GM23338 (cell line): ENCODE results near the gene EN2. TPM values are rescaled to one million over a fixed set of nuclear protein-coding genes. Genes with fewer than 3 reads are reported as not detected.

ENCODE experiments used
- ATAC-seq: fragments of 200-7000 bp; cut with Tn5 transposase; 3 replicates; pipeline ENCODE4 v1.9.1; 2020
- DNase-seq: peaks from one replicate; pipeline ENCODE4 v3.0.0-alpha.2; 2015; ENCODE audit warnings: low spot score
- H2AFZ ChIP-seq: fragments of 200-600 bp; sonication (generic); 2 replicates; pipeline ENCODE4 v1.8.0; 2016; ENCODE audit warnings: antibody characterized with exemption, mild to moderate bottlenecking, moderate library complexity
- H3F3A ChIP-seq: fragments of 200-600 bp; sonication (generic); replicated peaks from 2 replicates; pipeline ENCODE4 v1.8.0; 2017; ENCODE audit warnings: antibody characterized with exemption, mixed run types, low read depth
- H3K27ac ChIP-seq: fragments of 200-600 bp; sonication (generic); 2 replicates; pipeline ENCODE4 v1.6.1; 2016; ENCODE audit warnings: low read depth
- H3K27me3 ChIP-seq: fragments of 200-600 bp; sonication (generic); 2 replicates; pipeline ENCODE4 v1.8.0; 2016; ENCODE audit warnings: mild to moderate bottlenecking, mixed run types, moderate library complexity; ENCODE audit not compliant: insufficient read depth
- H3K36me3 ChIP-seq: fragments of 200-600 bp; sonication (generic); 2 replicates; pipeline ENCODE4 v1.8.0; 2016; ENCODE audit warnings: mild to moderate bottlenecking; ENCODE audit not compliant: insufficient read depth
- H3K4me1 ChIP-seq: fragments of 200-600 bp; sonication (generic); 2 replicates; pipeline ENCODE4 v1.8.0; 2016; ENCODE audit warnings: mild to moderate bottlenecking, moderate library complexity; ENCODE audit not compliant: insufficient read depth
- H3K4me2 ChIP-seq: fragments of 200-600 bp; sonication (generic); 2 replicates; pipeline ENCODE4 v1.7.1; 2017; ENCODE audit warnings: mixed run types
- H3K4me3 ChIP-seq: fragments of 200-600 bp; sonication (generic); 2 replicates; pipeline ENCODE4 v1.6.1; 2016; ENCODE audit warnings: mixed run types
- H3K79me2 ChIP-seq: fragments of 200-600 bp; sonication (generic); replicated peaks from 2 replicates; pipeline ENCODE4 v1.8.0; 2017; ENCODE audit warnings: mild to moderate bottlenecking; ENCODE audit not compliant: insufficient read depth
- H3K9me2 ChIP-seq: fragments of 200-600 bp; sonication (generic); 2 replicates; pipeline ENCODE4 v1.8.0; 2017; ENCODE audit not compliant: insufficient read depth
- H4K20me1 ChIP-seq: fragments of 200-600 bp; sonication (generic); replicated peaks from 2 replicates; pipeline ENCODE4 v1.8.0; 2017; ENCODE audit warnings: mild to moderate bottlenecking; ENCODE audit not compliant: insufficient read depth
- H3K27ac Mint-ChIP-seq: 2 replicates; pipeline ENCODE4 v1.8.0; 2020; ENCODE audit warnings: inconsistent platforms, mild to moderate bottlenecking, moderate library complexity, mixed read lengths
- H3K27me3 Mint-ChIP-seq: 3 replicates; pipeline ENCODE4 v1.8.0; 2022; ENCODE audit warnings: low read depth, mild to moderate bottlenecking, moderate library complexity, mixed read lengths, inconsistent platforms; ENCODE audit not compliant: insufficient read depth, poor library complexity
- H3K36me3 Mint-ChIP-seq: 3 replicates; pipeline ENCODE4 v1.8.0; 2021; ENCODE audit warnings: low read depth, mild to moderate bottlenecking, inconsistent platforms, moderate library complexity, mixed read lengths
- H3K4me1 Mint-ChIP-seq: 3 replicates; pipeline ENCODE4 v1.8.0; 2020; ENCODE audit warnings: mild to moderate bottlenecking, inconsistent platforms, mixed read lengths
- H3K4me3 Mint-ChIP-seq: 3 replicates; pipeline ENCODE4 v1.8.0; 2021; ENCODE audit warnings: moderate library complexity, mild to moderate bottlenecking, inconsistent platforms, mixed read lengths
- H3K9me3 Mint-ChIP-seq: 3 replicates; pipeline ENCODE4 v1.8.0; 2020; ENCODE audit warnings: moderate library complexity, mild to moderate bottlenecking, inconsistent platforms, mixed read lengths
- CREB1 ChIP-seq: fragments of 250-450 bp; sonication (Bioruptor Pico); IDR thresholded peaks from 2 replicates; pipeline ENCODE4 v1.5.0; 2020; ENCODE audit warnings: low read depth, mild to moderate bottlenecking, moderate library complexity
- EZH2 ChIP-seq: fragments of 200-600 bp; sonication (generic); IDR thresholded peaks from one replicate; pipeline ENCODE4 v1.8.0; 2017; ENCODE audit warnings: antibody characterized with exemption, mild to moderate bottlenecking, low read depth; ENCODE audit not compliant: unreplicated experiment
- EZH2phosphoT487 ChIP-seq: fragments of 200-600 bp; sonication (generic); IDR thresholded peaks from one replicate; pipeline ENCODE4 v1.8.1; 2018; ENCODE audit warnings: antibody characterized with exemption; ENCODE audit not compliant: unreplicated experiment
- JUNB ChIP-seq: IDR thresholded peaks from one replicate; pipeline ENCODE4 v1.6.1; 2016; ENCODE audit warnings: antibody characterized with exemption; ENCODE audit not compliant: unreplicated experiment
- POLR2AphosphoS5 ChIP-seq: IDR thresholded peaks from 2 replicates; pipeline ENCODE4 v1.6.1; 2016; ENCODE audit warnings: antibody characterized with exemption, low read depth
- STAT1 ChIP-seq: IDR thresholded peaks from one replicate; pipeline ENCODE4 v1.6.1; 2016; ENCODE audit warnings: antibody characterized with exemption; ENCODE audit not compliant: unreplicated experiment
- ZNF114 ChIP-seq: fragments of 250-450 bp; sonication (Bioruptor Pico); IDR thresholded peaks from 2 replicates; pipeline ENCODE4 v1.5.0; 2020; ENCODE audit warnings: mild to moderate bottlenecking, moderate library complexity
- ZNF331 ChIP-seq: fragments of 250-450 bp; sonication (Bioruptor Pico); IDR thresholded peaks from 2 replicates; pipeline ENCODE4 v1.5.0; 2020; ENCODE audit warnings: low read depth, mild to moderate bottlenecking, moderate library complexity
- polyA plus RNA-seq: library from polyadenylated mRNA; unstranded; fragments of >200 nt; fragmentation: Nextera tagmentation; extraction: Ambion mirVana; gene quantifications from 2 replicates; pipeline ENCODE4 v1.2.1, GENCODE V29; 2016
- total RNA-seq: library from RNA; depleted of rRNA; stranded (reverse); fragments of >200 nt; shearing (Covaris generic); gene quantifications from 2 replicates; pipeline ENCODE4 v1.2.3, GENCODE V29; 2014

EN2 gene
- total and polyA plus RNA-seq, 2 experiments from 2014 or later: not detected

DNA sequence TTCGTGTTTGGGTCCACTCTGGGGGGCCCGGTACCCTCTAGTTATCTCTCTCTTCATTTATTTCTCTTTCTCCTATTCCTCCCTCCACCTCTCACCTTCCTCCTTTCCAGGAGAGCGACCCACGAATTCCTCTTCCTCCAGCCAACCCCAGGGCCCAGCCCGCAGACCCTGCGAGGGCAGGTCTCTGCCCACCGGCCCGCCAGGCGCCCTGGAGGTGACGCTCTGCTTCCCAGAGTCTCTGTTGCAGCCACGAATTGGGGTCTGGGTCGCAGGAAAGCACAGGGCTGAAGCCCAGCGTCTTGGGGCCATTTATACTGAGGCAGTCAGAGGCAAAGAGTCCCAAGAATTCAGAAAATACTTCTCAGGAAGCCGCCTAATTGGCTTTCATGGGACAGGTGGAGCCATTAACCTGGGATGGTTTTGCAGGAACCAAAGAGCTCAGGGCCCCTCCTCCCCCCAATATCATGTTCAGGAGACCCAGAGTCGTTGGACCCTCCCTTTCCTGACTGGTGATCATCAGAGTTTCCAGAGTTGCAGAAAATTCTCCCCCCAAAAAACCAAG, 2.7 kb upstream of the EN2 start:
- no peak for ATAC-seq
- Mint-ChIP-seq H3K4me1 (peaks cover 24% of the 10 kb centered on the region), H3K4me3 (no peak overlapping the region; the same call in 2 of the 3 replicates), H3K27me3 (peaks cover 95% of the 10 kb centered on the region), H3K36me3 (no peaks in the 10 kb centered on the region), H3K27ac (no peak overlapping the region), H3K9me3 (peaks cover 9% of the 10 kb centered on the region; the same call in 2 of the 3 replicates)
- Histone ChIP-seq H3K36me3 (no peaks in the 10 kb centered on the region), H3F3A (peaks cover 35% of the 10 kb centered on the region), H3K4me1 (peaks cover 51% of the 10 kb centered on the region), H4K20me1 (peaks cover 26% of the 10 kb centered on the region), H3K9me2 (no peaks in the 10 kb centered on the region), H3K79me2 (no peaks in the 10 kb centered on the region), H3K4me2 (no peak overlapping the region; the same call in 1 of the 2 replicates), H3K27ac (no peak overlapping the region), H3K27me3 (peaks cover 97% of the 10 kb centered on the region), H2AFZ (no peak overlapping the region), H3K4me3 (peak overlapping the region; percentile 40; the same call in 1 of the 2 replicates)
- no peak for DNase-seq
- TF ChIP-seq CREB1 (CRISPR knock-in tag) (no peak), ZNF114 (CRISPR knock-in tag) (no peak), JUNB (no peak), EZH2 (peak; percentile 99), EZH2phosphoT487 (peak; percentile 91), STAT1 (no peak), ZNF331 (CRISPR knock-in tag) (no peak)

DNA sequence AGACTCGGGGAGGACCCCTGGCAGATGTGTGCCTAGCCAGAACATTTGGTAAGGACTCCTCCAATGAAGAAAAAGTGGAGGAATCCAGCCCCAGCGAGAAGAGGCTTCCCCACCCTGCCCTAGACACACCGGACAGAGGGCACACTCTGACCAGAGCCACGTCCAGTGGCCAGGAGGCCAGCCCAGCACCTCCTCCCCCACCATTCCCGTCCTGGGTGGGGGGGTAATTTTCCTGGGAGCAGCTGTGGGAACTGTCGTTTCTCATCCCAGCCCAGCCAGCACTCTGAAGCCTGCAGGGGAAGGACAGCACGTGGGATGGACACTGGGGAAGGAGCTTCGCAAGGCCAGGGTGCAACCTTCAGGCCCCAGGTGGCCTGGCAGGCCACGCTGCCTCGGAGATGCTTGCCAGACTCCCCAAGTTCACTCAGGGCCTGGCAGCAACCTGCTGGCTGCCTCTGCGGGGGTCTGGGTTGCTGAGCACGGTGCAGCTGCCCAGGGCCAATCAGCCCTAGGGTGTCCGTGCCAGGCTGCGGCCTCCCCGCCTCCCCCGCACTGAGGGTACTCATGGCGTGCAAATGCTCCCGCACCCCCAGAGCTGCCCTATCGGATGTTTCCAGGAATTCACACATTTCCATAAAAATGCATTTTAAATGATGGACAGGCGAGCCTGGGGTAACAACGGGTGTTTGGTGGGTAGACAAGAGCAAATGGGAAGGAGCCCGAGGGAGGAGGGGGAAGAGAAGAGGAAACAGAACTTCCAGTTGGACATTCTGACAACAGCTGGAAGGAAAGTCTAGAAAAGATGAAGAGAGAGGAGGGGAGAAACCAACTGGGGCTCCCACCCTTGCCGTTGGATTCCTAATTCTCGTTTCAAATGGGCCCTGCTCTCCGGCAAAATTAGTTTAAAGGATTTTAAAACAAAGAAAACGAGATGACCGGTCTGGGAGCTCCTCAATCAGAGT, 1.9 kb upstream of the EN2 start:
- TF ChIP-seq POLR2AphosphoS5 (no peak), EZH2 (peak; percentile 97)
- Mint-ChIP-seq H3K4me1 (peaks cover 21% of the 10 kb centered on the region), H3K9me3 (peaks cover 6% of the 10 kb centered on the region; the same call in 2 of the 3 replicates), H3K4me3 (peak overlapping the region; percentile 36; the same call in 1 of the 3 replicates), H3K27ac (no peak overlapping the region), H3K36me3 (no peaks in the 10 kb centered on the region), H3K27me3 (peaks cover 95% of the 10 kb centered on the region)
- DNase-seq (no peak), ATAC-seq (no peak)
- H4K20me1 ChIP-seq: peaks cover 32% of the 10 kb centered on the region
- peak overlapping the region; percentile 74 for H3K4me2 ChIP-seq
- H3F3A ChIP-seq: peaks cover 35% of the 10 kb centered on the region
- H3K79me2 ChIP-seq: no peaks in the 10 kb centered on the region
- peaks cover 53% of the 10 kb centered on the region for H3K4me1 ChIP-seq
- H3K27me3 ChIP-seq: peaks cover 97% of the 10 kb centered on the region
- peak overlapping the region; percentile 46; the same call in 1 of the 2 replicates for H3K4me3 ChIP-seq
- H3K27ac ChIP-seq: no peak overlapping the region
- no peaks in the 10 kb centered on the region for H3K36me3 ChIP-seq
- no peaks in the 10 kb centered on the region for H3K9me2 ChIP-seq
- no peak overlapping the region for H2AFZ ChIP-seq
